ENCODE data around the gene GCGR.

Gene GCGR

GRCh38 chr17:81808778-81809555, 5.0 kb downstream of the GCGR start:
- no peaks in the 10 kb centered on the region for H3K9me3 ChIP-seq (ENCODE audit: control insufficient read depth, low read length)
- no peaks in the 10 kb centered on the region for H3K4me1 ChIP-seq
- H3K79me2 ChIP-seq = no peaks in the 10 kb centered on the region
- no peaks in the 10 kb centered on the region for H3K36me3 ChIP-seq (ENCODE audit: control insufficient read depth, insufficient read depth, low read length)
- no peak overlapping the region for H3K4me3 ChIP-seq (ENCODE audit: low read depth, low read length)
- no peak for TF ChIP-seq CTCF (IDR thresholded peaks at IDR 0.05)
- H3K27ac ChIP-seq = no peak overlapping the region
- no peaks in the 10 kb centered on the region for H3K27me3 ChIP-seq (ENCODE audit: control insufficient read depth, insufficient read depth, low read length)
- no peak overlapping the region for H3K4me2 ChIP-seq (ENCODE audit: low read length)
- H3K9ac ChIP-seq = no peak overlapping the region
- H2AFZ ChIP-seq = no peak overlapping the region

GRCh38 chr17:81809556-81809998, 5.6 kb downstream of the GCGR start:
- H3K9me3 ChIP-seq (ENCODE audit: control insufficient read depth, low read length) = no peaks in the 10 kb centered on the region
- H3K27ac ChIP-seq = no peak overlapping the region
- no peak overlapping the region for H3K4me3 ChIP-seq (ENCODE audit: low read depth, low read length)
- H2AFZ ChIP-seq = no peak overlapping the region
- no peaks in the 10 kb centered on the region for H3K27me3 ChIP-seq (ENCODE audit: control insufficient read depth, insufficient read depth, low read length)
- no peaks in the 10 kb centered on the region for H3K4me1 ChIP-seq
- TF ChIP-seq CTCF (IDR thresholded peaks at IDR 0.05) = no peak
- no peak overlapping the region for H3K9ac ChIP-seq
- no peaks in the 10 kb centered on the region for H3K79me2 ChIP-seq
- H3K36me3 ChIP-seq (ENCODE audit: control insufficient read depth, insufficient read depth, low read length) = no peaks in the 10 kb centered on the region
- no peak overlapping the region for H3K4me2 ChIP-seq (ENCODE audit: low read length)

GRCh38 chr17:81810476-81810875, 6.5 kb downstream of the GCGR start:
- no peak overlapping the region for H3K27ac ChIP-seq
- peaks cover under 1% of the 10 kb centered on the region for H3K4me1 ChIP-seq
- no peaks in the 10 kb centered on the region for H3K27me3 ChIP-seq (ENCODE audit: control insufficient read depth, insufficient read depth, low read length)
- no peaks in the 10 kb centered on the region for H3K79me2 ChIP-seq
- H3K36me3 ChIP-seq (ENCODE audit: control insufficient read depth, insufficient read depth, low read length) = no peaks in the 10 kb centered on the region
- no peak overlapping the region for H3K4me3 ChIP-seq (ENCODE audit: low read depth, low read length)
- H3K9me3 ChIP-seq (ENCODE audit: control insufficient read depth, low read length) = no peaks in the 10 kb centered on the region
- TF ChIP-seq CTCF (IDR thresholded peaks at IDR 0.05) = no peak
- no peak overlapping the region for H2AFZ ChIP-seq
- H3K4me2 ChIP-seq (ENCODE audit: low read length) = no peak overlapping the region
- H3K9ac ChIP-seq = no peak overlapping the region

- H3K79me2 ChIP-seq = no peaks in the 10 kb centered on the region
- H3K9ac ChIP-seq = no peak overlapping the region
- H3K4me2 ChIP-seq (ENCODE audit: low read length) = no peak overlapping the region
- no peak for TF ChIP-seq CTCF (IDR thresholded peaks at IDR 0.05)
- H3K27me3 ChIP-seq (ENCODE audit: control insufficient read depth, insufficient read depth, low read length) = no peaks in the 10 kb centered on the region
- H3K27ac ChIP-seq = no peak overlapping the region
- no peaks in the 10 kb centered on the region for H3K36me3 ChIP-seq (ENCODE audit: control insufficient read depth, insufficient read depth, low read length)
- no peaks in the 10 kb centered on the region for H3K9me3 ChIP-seq (ENCODE audit: control insufficient read depth, low read length)
- no peak overlapping the region for H3K4me3 ChIP-seq (ENCODE audit: low read depth, low read length)
- no peak overlapping the region for H2AFZ ChIP-seq
- H3K4me1 ChIP-seq = peaks cover 3% of the 10 kb centered on the region
These were observed 7.1 kb downstream of the GCGR start for GRCh38 chr17:81810892-81811704.
